RWPE1 (cell line): ENCODE data around the gene MCM3AP.

Experiments
- CTCF ChIA-PET: fragments of 350-600 bp; sonication (Branson Sonifier 250); formaldehyde crosslinking; extraction: SDS; loops from one replicate; lab custom pipeline; 2021; lab: Yijun Ruan, JAX
- POLR2A ChIA-PET: fragments of 400-600 bp; formaldehyde crosslinking; extraction: SDS; loops from one replicate; lab custom pipeline; 2020; ENCODE audit warnings: antibody characterized with exemption; ENCODE audit not compliant: low non-redundant PET; lab: Yijun Ruan, JAX
- DNase-seq: peaks from one replicate; pipeline ENCODE4 v3.0.0; 2012; ENCODE audit warnings: low spot score
- H3K27ac ChIP-seq: fragments of 450-650 bp; 2 replicates; pipeline ENCODE4 v1.5.1; 2017
- TF ChIP-seq, protein P1 (sequence below): fragments of 450-650 bp; conservative IDR thresholded peaks from 2 replicates; pipeline ENCODE4 v1.5.1; 2017; ENCODE audit warnings: low read depth, mild to moderate bottlenecking

The MCM3AP gene

DNA sequence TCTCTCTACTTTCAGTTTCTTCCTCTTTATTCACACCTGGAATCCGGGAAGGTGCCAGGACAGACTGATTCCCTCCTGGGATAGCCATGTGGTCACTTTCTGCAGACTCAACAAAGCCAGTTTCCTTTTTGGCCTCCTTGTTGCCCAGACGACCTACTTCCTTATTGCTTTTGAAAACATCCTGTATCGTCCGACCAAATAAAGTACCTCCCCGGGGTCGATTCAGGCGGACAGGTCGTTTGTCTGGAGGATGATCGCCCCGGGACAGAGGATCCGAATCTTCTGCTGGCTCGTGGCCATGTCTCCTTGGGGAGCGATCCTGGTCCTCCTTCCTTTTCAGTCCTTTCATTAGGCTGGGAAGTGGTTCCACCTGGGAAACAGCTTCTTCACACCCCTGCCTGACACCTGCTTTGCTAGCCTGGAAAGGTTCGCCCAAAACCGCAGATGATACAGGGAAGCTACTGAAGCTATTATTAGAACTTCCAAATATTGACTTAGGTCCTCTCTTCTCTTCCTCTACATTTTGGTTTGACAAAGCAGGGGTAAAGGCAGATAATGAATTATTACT, 1.2 kb downstream of the MCM3AP start:
- no peak for DNase-seq
- no peak overlapping the region for H3K27ac ChIP-seq
- CTCF ChIA-PET, result interaction anchor here (0.6 to 0.7 kb wide), 2 partner anchors 57 to 105 kb away, joined by 3 to 5 read pairs; no protein-coding TSS in a partner anchor
- POLR2A ChIA-PET, result interaction anchor here (0.6 kb wide), 1 partner anchor 44 kb away, joined by 3 read pairs; no protein-coding TSS in a partner anchor
- TF ChIP-seq, protein P1, sequence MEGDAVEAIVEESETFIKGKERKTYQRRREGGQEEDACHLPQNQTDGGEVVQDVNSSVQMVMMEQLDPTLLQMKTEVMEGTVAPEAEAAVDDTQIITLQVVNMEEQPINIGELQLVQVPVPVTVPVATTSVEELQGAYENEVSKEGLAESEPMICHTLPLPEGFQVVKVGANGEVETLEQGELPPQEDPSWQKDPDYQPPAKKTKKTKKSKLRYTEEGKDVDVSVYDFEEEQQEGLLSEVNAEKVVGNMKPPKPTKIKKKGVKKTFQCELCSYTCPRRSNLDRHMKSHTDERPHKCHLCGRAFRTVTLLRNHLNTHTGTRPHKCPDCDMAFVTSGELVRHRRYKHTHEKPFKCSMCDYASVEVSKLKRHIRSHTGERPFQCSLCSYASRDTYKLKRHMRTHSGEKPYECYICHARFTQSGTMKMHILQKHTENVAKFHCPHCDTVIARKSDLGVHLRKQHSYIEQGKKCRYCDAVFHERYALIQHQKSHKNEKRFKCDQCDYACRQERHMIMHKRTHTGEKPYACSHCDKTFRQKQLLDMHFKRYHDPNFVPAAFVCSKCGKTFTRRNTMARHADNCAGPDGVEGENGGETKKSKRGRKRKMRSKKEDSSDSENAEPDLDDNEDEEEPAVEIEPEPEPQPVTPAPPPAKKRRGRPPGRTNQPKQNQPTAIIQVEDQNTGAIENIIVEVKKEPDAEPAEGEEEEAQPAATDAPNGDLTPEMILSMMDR, result no peak

GRCh38 chr21:46274797-46275390, 10.5 kb downstream of the MCM3AP start:
- POLR2A ChIA-PET, result interaction anchor here (0.7 kb wide), 1 partner anchor 14 kb away, joined by 3 read pairs; no protein-coding TSS in a partner anchor
- no peak for DNase-seq
- TF ChIP-seq, protein P1, result no peak
- no peak overlapping the region for H3K27ac ChIP-seq
- CTCF ChIA-PET, result interaction anchor here (0.7 kb wide), 1 partner anchor 127 kb away, joined by 4 read pairs; no protein-coding TSS in a partner anchor

DNA sequence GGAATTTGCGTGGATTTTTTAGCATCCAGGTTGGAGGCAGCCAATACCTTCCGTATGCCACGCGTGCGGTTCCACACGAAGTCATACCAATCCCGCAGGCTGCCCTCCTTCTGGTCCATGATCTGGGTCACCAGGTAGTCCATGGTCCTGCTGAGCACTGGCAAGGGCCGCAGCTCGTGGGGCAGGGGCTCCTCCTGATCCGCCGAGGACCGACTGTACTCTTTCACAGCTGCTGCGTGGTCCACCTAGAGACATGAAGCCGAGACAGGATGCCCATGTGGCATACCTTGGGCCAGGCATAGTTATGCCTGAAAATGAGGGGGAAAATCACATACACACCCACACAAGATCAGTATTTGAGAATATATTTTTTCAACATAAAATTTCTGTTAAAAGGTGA, 12.1 kb downstream of the MCM3AP start:
- TF ChIP-seq, protein P1, result no peak
- no peak for DNase-seq
- no peak overlapping the region for H3K27ac ChIP-seq
- CTCF ChIA-PET, result no interaction called here
- POLR2A ChIA-PET, result interaction anchor here (0.7 kb wide), 1 partner anchor 13 kb away, joined by 5 read pairs; no protein-coding TSS in a partner anchor

DNA sequence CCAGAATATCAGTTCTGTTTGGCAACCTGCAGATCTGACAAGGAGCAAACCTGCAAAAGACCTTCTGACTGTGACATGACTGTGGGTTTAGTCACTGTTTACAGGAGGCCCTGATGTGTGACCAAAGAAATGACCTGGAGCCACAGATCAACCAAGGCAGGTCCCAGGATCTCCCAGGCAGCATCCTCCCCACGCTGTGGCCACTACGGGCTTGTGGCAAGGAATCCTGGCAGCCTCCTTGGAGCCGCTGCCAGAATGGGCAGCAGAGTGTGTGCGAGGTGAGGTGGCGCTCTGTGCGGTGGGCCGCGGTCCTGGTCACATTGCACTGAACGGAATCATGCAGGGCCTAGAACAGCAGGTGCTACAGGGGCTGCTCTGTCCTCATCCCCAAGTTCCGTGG, 15.9 kb downstream of the MCM3AP start:
- ChIA-PET CTCF (interaction anchor here (0.7 kb wide), 1 partner anchor 20 kb away, joined by 3 read pairs; no protein-coding TSS in a partner anchor), POLR2A (no interaction called here)
- no peak overlapping the region for H3K27ac ChIP-seq
- TF ChIP-seq, protein P1, result no peak
- no peak for DNase-seq

DNA sequence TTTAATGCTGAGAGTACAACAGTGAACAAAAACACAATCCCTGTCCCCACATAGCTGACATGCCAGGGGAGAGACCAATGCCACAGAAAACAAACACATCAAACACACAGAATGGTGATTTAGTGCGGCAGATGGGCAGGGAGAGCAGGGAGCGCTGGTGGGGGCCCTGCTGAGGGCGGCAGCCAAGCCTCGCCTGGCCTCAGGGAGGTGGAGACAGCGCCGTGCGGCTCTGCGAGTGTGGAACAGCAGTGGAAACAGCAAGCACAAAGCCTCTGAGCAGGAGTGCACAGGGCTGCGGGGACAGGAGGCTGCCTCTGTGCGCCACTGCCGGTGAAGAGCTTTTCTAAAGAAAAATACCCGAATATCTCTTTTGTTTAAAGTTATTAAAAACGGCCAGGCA, 17.0 kb downstream of the MCM3AP start:
- no peak for DNase-seq
- TF ChIP-seq, protein P1, result no peak
- POLR2A ChIA-PET, result no interaction called here
- CTCF ChIA-PET, result no interaction called here
- no peak overlapping the region for H3K27ac ChIP-seq

- POLR2A ChIA-PET, result no interaction called here
- H3K27ac ChIP-seq, result no peak overlapping the region; the same call in 1 of the 2 replicates
- CTCF ChIA-PET, result no interaction called here
- no peak for DNase-seq
- TF ChIP-seq, protein P1, result no peak
Observed at GRCh38 chr21:46266946-46267345, 18.5 kb downstream of the MCM3AP start.
